ENCODE measurements around the gene MAIP1. TPM values are rescaled to one million over a fixed set of nuclear protein-coding genes. Genes with fewer than 3 reads are reported as not detected.

MAIP1 gene
- total and polyA plus RNA-seq, 9 of the 15 experiments (the other 6 are each of a cell fraction or from before 2014, with no cell fraction given): 3.6 to 30.0 (median 24.5) TPM

- no peaks in the 10 kb centered on the region for H3K27me3 ChIP-seq (ENCODE audit: control insufficient read depth in 2 of 2, insufficient read depth in 2 of 2, low read length in 2 of 2)
- TF ChIP-seq HDAC2 (IDR thresholded peaks at IDR 0.05): no peak
- no peak for TF ChIP-seq CAMTA2 (CRISPR knock-in tag; conservative IDR thresholded peaks at IDR 0.05)
- TF ChIP-seq ZNF395 (CRISPR knock-in tag; IDR thresholded peaks at IDR 0.05): no peak
- no peak for TF ChIP-seq ERF (CRISPR knock-in tag; IDR thresholded peaks at IDR 0.05)
- no peak for TF ChIP-seq MLLT1 (IDR thresholded peaks at IDR 0.05)
- no peak for TF ChIP-seq SMARCA4 (IDR thresholded peaks at IDR 0.05)
- no peak for TF ChIP-seq WHSC1 (IDR thresholded peaks at IDR 0.05; ENCODE audit: low read length)
- no peak for TF ChIP-seq TCFL5 (CRISPR knock-in tag; conservative IDR thresholded peaks at IDR 0.05)
- no peak for TF ChIP-seq MAFG (tag; conservative IDR thresholded peaks at IDR 0.05)
- no peak for TF ChIP-seq BDP1 (IDR thresholded peaks at IDR 0.05; ENCODE audit: insufficient read depth, insufficient read length)
- no peak for TF ChIP-seq ZNF224 (CRISPR knock-in tag; IDR thresholded peaks at IDR 0.05)
- no peak for TF ChIP-seq NFYB (IDR thresholded peaks at IDR 0.05; ENCODE audit: extremely low read depth, insufficient read length)
- no peak for TF ChIP-seq ZBTB1 (CRISPR knock-in tag; IDR thresholded peaks at IDR 0.05; ENCODE audit: borderline replicate concordance, low read depth)
- no peak for TF ChIP-seq HNRNPH1 (optimal IDR thresholded peaks at IDR 0.05; ENCODE audit: low read depth, low read length)
- TF ChIP-seq RFX1 (IDR thresholded peaks at IDR 0.05): no peak
- no peak for TF ChIP-seq SRSF3 (IDR thresholded peaks at IDR 0.05; ENCODE audit: insufficient read depth, low read length)
- no peak for TF ChIP-seq ETV1 (tag; conservative IDR thresholded peaks at IDR 0.05; ENCODE audit: low read depth)
- TF ChIP-seq CLOCK (CRISPR knock-in tag; IDR thresholded peaks at IDR 0.05; ENCODE audit: borderline replicate concordance): no peak
- DNase-seq (ENCODE audit: extremely low read depth in 1 of 4, low spot score in 3 of 4) (no peak), ATAC-seq (no peak), FAIRE-seq (no peak)
- no peak overlapping the region for H3K9ac ChIP-seq (ENCODE audit: insufficient read depth in 1 of 2, low read depth in 2 of 2, low read length in 2 of 2)
- 73% methylated on average over 6 of the region's 6 CpGs for WGBS (ENCODE audit: insufficient coverage, low coverage, missing lambda C conversion rate)
- H3K4me2 ChIP-seq (ENCODE audit: insufficient read depth, low read length): no peak overlapping the region
- no peaks in the 10 kb centered on the region for H4K20me1 ChIP-seq (replicated peaks; ENCODE audit: control insufficient read depth, insufficient read depth, low read length)
- no peak overlapping the region for H3K27ac ChIP-seq (ENCODE audit: extremely low read depth, low read depth, low read length)
- no peak overlapping the region for H3K4me3 ChIP-seq
- no peaks in the 10 kb centered on the region for H3K79me2 ChIP-seq (ENCODE audit: control insufficient read depth, insufficient read depth, low read length)
- in situ Hi-C loops (cut with MboI) (loop anchor here (5.0 to 25.0 kb wide), 3 partner anchors 500 to 1240 kb away; no protein-coding TSS in a partner anchor), intact Hi-C loops (cut with micrococcal nuclease) (no loop called here)
- no peaks in the 10 kb centered on the region for H3K9me3 ChIP-seq (replicated peaks; ENCODE audit: control insufficient read depth, insufficient read depth, low read depth, low read length)
- ChIA-PET CTCF (ENCODE audit: low intra/inter-chr PET ratio) (interaction anchor here (0.8 kb wide), 1 partner anchor 499 kb away, joined by 3 read pairs; no protein-coding TSS in a partner anchor), POLR2A (no interaction called here)
- H2AFZ ChIP-seq (ENCODE audit: low read depth, low read length): no peak overlapping the region
- no peaks in the 10 kb centered on the region for H3K9me1 ChIP-seq (ENCODE audit: control insufficient read depth, insufficient read depth, low read length)
- no peaks in the 10 kb centered on the region for H3K36me3 ChIP-seq (ENCODE audit: control insufficient read depth, insufficient read depth, low read length)
- H3K4me1 ChIP-seq (replicated peaks in 1 of 2; ENCODE audit: control insufficient read depth in 2 of 2, insufficient read depth in 2 of 2, low read length in 2 of 2): no peaks in the 10 kb centered on the region
- no TSS peak for BruUV-seq (replicated peaks)
Measured at GRCh38 chr2:199972088-199972626, 16.8 kb downstream of the MAIP1 start.

Measured in K562 (cell line).